ENCODE results near the gene MGME1. TPM values are rescaled to one million over a fixed set of nuclear protein-coding genes. Genes with fewer than 3 reads are reported as not detected.

The MGME1 gene, protein sequence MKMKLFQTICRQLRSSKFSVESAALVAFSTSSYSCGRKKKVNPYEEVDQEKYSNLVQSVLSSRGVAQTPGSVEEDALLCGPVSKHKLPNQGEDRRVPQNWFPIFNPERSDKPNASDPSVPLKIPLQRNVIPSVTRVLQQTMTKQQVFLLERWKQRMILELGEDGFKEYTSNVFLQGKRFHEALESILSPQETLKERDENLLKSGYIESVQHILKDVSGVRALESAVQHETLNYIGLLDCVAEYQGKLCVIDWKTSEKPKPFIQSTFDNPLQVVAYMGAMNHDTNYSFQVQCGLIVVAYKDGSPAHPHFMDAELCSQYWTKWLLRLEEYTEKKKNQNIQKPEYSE
- total RNA-seq, result 19.2 TPM
- 10 to 100 TPM; 10.6 to 18.8 (median 14.3) TPM for polyA plus RNA-seq

DNA sequence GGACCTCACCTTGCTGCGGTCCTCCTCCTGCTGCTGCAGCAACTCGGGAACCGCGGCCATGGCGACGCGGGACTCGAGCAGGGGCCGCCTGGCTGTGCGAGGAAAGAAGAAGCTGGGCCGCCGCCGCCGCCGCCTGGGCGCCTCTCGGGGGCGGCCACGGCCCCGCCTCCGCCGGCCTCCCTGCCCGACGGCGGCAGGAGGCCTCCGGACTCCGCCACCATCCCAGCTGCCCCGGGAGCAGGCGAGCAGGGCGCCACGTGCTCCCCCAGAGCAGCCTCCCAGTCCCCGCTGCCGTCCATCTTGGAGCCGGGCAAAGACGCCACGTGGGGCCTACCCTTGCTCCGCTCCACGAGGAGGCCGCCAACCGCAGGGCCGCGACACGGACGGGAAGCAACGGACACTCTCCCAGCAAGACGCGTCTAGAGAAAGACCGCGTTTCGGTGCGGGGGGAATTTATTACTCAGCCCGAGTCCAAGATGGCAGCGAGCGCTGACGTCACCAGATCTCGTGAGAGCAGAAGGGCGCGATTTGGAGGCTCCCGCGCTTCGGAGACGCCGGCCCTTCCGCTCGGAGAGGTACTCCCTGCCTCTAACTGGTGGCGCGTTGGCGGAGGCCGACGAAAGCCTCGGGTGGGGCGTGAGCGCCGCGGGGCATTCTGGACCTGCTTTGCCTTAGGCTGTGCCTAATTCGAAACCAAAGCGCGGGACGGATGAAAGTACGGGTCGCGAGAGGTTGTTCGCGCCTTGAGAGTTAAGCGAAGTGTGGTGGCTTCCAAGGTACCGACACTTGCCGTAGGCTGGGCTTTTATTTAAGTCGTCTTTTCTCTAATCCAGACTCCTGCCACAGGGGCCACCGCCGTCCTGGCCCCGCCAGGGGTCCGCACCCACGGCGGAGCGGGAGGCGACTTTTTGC is at the start of gene MGME1, which contains the start of gene SNX5:
Gene MGME1, plus strand, starts transcription at position 653 of the 912 bp plus-strand sequence. CDS start 842 bp downstream, outside the sequence.
Gene SNX5, minus strand, starts transcription at position 429 of the 912 bp plus-strand sequence. Its CDS starts 369 bp downstream, at position 60.
- H3K4me3 ChIP-seq (ENCODE audit: low read depth, low read length), result peak within 1 kb of the TSS; percentile 99
- H3K4me3 Mint-ChIP-seq, result peak within 1 kb of the TSS; percentile 94 to 99 (median 98)
- peaks cover 10% of the 10 kb centered on the region for H3K36me3 Mint-ChIP-seq
- H3K27ac ChIP-seq (ENCODE audit: insufficient read depth, low read length, poor library complexity, severe bottlenecking), result peak within 1 kb of the TSS; percentile 94
- H3K27me3 Mint-ChIP-seq, result peaks cover 6% of the 10 kb centered on the region
- peak within 1 kb of the TSS; percentile 96 to 98 (median 97) for H3K27ac Mint-ChIP-seq
- H3K27me3 ChIP-seq (ENCODE audit: control insufficient read depth, insufficient read depth, low read length), result no peaks in the 10 kb centered on the region
- H3K4me1 ChIP-seq (ENCODE audit: control insufficient read depth, insufficient read depth, low read length, poor library complexity, severe bottlenecking), result peaks cover 82% of the 10 kb centered on the region
- no peaks in the 10 kb centered on the region for H3K36me3 ChIP-seq (ENCODE audit: control insufficient read depth, insufficient read depth, low read length)
- H3K9me3 Mint-ChIP-seq, result no peaks in the 10 kb centered on the region
- DNase-seq, result peak; percentile 99 to 100 (median 99)
- peaks cover 42 to 77% (median 67%) of the 10 kb centered on the region in 4 donors for H3K4me1 Mint-ChIP-seq
- ATAC-seq (ENCODE audit: low read depth in 2 of 2), result peak; percentile 94
- H3K9me3 ChIP-seq (ENCODE audit: control insufficient read depth in 2 of 2, low read length in 2 of 2), result no peaks in the 10 kb centered on the region

DNA sequence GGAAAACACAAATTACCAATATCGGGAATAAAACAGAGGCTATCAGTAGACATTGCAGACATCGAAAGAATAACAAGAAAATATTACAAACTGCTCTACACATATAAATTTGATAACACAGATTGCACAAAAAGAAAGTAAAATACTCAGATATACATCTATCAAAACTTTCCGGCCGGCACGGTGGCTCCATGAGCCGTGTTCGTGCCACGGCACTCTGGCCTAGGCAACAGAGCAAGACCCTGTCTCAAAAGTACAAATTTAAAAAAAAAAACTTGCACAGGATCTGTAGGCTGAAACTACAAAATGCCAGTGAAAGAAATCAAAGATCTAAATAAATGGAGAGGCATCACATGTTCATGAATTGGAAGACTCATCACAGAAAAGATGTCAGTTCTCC is 49.7 kb upstream of the MGME1 start:
- peak overlapping the region in 1 of 3 donors; percentile 6 for H3K27ac Mint-ChIP-seq
- Histone ChIP-seq H3K4me3 (ENCODE audit: low read depth, low read length) (no peak overlapping the region), H3K9me3 (ENCODE audit: control insufficient read depth in 2 of 2, low read length in 2 of 2) (no peaks in the 10 kb centered on the region), H3K27ac (ENCODE audit: insufficient read depth, low read length, poor library complexity, severe bottlenecking) (no peak overlapping the region), H3K4me1 (ENCODE audit: control insufficient read depth, insufficient read depth, low read length, poor library complexity, severe bottlenecking) (no peaks in the 10 kb centered on the region), H3K27me3 (ENCODE audit: control insufficient read depth, insufficient read depth, low read length) (no peaks in the 10 kb centered on the region), H3K36me3 (ENCODE audit: control insufficient read depth, insufficient read depth, low read length) (no peaks in the 10 kb centered on the region)
- ATAC-seq (ENCODE audit: low read depth in 2 of 2) (no peak), DNase-seq (no peak)
- no peak overlapping the region for H3K4me3 Mint-ChIP-seq
- H3K27me3 Mint-ChIP-seq, result peaks cover 33% of the 10 kb centered on the region
- peaks cover 0 to 4% (median 0%) of the 10 kb centered on the region in 4 donors for H3K4me1 Mint-ChIP-seq
- H3K9me3 Mint-ChIP-seq, result no peaks in the 10 kb centered on the region
- H3K36me3 Mint-ChIP-seq, result no peaks in the 10 kb centered on the region

DNA sequence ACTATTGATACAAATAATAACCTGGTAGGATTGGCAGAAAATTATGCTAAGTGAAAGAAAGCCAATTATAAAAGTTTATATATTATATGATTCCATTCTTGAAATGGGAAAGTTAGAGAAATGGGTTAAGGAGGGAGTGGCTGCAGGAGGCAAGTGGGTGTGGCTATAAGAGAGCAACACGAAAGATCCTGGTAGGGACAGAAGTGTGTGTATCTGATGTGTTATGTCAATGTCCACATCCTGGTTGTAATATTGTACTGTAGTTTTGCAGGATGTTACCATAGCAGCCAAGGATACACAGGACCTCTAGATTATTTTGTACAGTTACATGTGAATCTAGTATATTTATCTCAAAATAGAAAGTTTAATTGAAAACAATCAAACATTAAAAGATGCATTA is 47.0 kb upstream of the MGME1 start:
- DNase-seq (no peak), ATAC-seq (ENCODE audit: low read depth in 2 of 2) (no peak)
- Histone ChIP-seq H3K36me3 (ENCODE audit: control insufficient read depth, insufficient read depth, low read length) (no peaks in the 10 kb centered on the region), H3K4me3 (ENCODE audit: low read depth, low read length) (no peak overlapping the region), H3K9me3 (ENCODE audit: control insufficient read depth in 2 of 2, low read length in 2 of 2) (no peaks in the 10 kb centered on the region), H3K27me3 (ENCODE audit: control insufficient read depth, insufficient read depth, low read length) (no peaks in the 10 kb centered on the region), H3K4me1 (ENCODE audit: control insufficient read depth, insufficient read depth, low read length, poor library complexity, severe bottlenecking) (no peaks in the 10 kb centered on the region), H3K27ac (ENCODE audit: insufficient read depth, low read length, poor library complexity, severe bottlenecking) (no peak overlapping the region)
- peaks cover 0 to 4% (median 0%) of the 10 kb centered on the region in 4 donors for H3K4me1 Mint-ChIP-seq
- no peak overlapping the region for H3K27ac Mint-ChIP-seq
- peaks cover 17% of the 10 kb centered on the region for H3K27me3 Mint-ChIP-seq
- H3K9me3 Mint-ChIP-seq, result no peaks in the 10 kb centered on the region
- no peaks in the 10 kb centered on the region for H3K36me3 Mint-ChIP-seq
- H3K4me3 Mint-ChIP-seq, result no peak overlapping the region

DNA sequence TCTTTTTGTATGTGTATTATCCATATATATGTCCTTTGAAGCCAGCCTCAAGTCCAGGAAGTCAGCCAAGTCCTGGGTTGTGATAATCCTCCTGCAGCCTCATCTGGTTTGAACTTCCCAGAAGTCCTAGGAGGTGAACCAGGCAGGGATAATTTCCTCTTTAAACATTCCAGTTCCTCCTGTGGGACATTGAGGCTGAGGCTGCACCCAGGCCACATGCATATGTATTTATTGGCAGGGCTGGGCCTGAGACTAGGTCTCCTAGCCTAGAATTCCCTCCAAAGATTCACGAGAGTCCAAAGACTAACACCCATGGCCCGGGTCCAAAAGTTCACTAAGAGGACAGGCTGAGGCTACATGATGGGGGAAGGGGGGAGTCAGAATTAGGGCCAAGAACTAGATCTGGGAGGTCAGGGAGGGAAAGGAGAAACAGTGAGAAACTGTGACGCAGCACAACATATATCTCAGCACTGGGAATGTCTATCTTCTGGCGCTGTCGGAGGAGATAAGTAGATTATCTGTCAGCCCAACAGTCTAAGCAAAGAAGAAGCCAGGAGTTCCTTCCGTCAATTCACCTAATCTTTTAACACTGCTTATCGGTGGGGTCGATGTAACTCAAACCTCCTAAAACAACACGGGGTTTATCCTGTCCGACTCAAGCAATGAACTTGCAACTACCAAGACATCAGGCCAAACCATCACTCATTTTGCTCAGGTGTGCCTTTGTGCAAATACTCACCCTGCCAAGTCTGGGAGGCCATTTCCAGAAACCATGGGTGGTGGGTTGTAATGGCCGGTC is 43.5 kb upstream of the MGME1 start:
- ATAC-seq (ENCODE audit: low read depth in 2 of 2) (no peak), DNase-seq (no peak)
- Histone ChIP-seq H3K9me3 (ENCODE audit: control insufficient read depth in 2 of 2, low read length in 2 of 2) (no peaks in the 10 kb centered on the region), H3K36me3 (ENCODE audit: control insufficient read depth, insufficient read depth, low read length) (no peaks in the 10 kb centered on the region), H3K4me3 (ENCODE audit: low read depth, low read length) (no peak overlapping the region), H3K4me1 (ENCODE audit: control insufficient read depth, insufficient read depth, low read length, poor library complexity, severe bottlenecking) (no peaks in the 10 kb centered on the region), H3K27ac (ENCODE audit: insufficient read depth, low read length, poor library complexity, severe bottlenecking) (no peak overlapping the region), H3K27me3 (ENCODE audit: control insufficient read depth, insufficient read depth, low read length) (no peaks in the 10 kb centered on the region)
- peaks cover 13% of the 10 kb centered on the region for H3K27me3 Mint-ChIP-seq
- H3K9me3 Mint-ChIP-seq, result no peaks in the 10 kb centered on the region
- peak overlapping the region in 1 of 3 donors; percentile 1 for H3K27ac Mint-ChIP-seq
- H3K4me3 Mint-ChIP-seq, result no peak overlapping the region
- H3K36me3 Mint-ChIP-seq, result no peaks in the 10 kb centered on the region
- no peaks in the 10 kb centered on the region for H3K4me1 Mint-ChIP-seq

DNA sequence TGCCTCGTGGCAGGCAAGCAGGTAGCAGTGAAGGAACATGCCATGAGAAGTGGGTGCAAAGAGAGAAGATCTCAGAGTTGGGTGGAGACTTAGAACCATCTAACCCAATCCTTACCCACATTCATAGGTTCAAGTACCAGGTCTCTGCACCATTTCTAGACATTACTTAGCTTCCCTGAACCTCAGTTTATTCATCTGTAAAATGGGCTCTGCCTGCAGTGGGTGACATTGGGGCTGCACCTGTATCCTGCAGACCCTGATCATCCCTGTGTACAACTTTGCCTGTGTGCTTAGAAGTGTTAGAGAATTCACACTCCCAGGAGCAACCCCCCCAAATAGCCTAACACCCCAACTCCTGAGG is 42.9 kb upstream of the MGME1 start:
- H3K4me3 ChIP-seq (ENCODE audit: low read depth, low read length), result no peak overlapping the region
- Mint-ChIP-seq H3K27me3 (peaks cover 13% of the 10 kb centered on the region), H3K4me1 (no peaks in the 10 kb centered on the region), H3K4me3 (no peak overlapping the region), H3K36me3 (no peaks in the 10 kb centered on the region), H3K27ac (no peak overlapping the region), H3K9me3 (no peaks in the 10 kb centered on the region)
- ATAC-seq (ENCODE audit: low read depth in 2 of 2) (no peak), DNase-seq (no peak)
- no peaks in the 10 kb centered on the region for H3K27me3 ChIP-seq (ENCODE audit: control insufficient read depth, insufficient read depth, low read length)
- no peaks in the 10 kb centered on the region for H3K9me3 ChIP-seq (ENCODE audit: control insufficient read depth in 2 of 2, low read length in 2 of 2)
- H3K27ac ChIP-seq (ENCODE audit: insufficient read depth, low read length, poor library complexity, severe bottlenecking), result no peak overlapping the region
- no peaks in the 10 kb centered on the region for H3K4me1 ChIP-seq (ENCODE audit: control insufficient read depth, insufficient read depth, low read length, poor library complexity, severe bottlenecking)
- no peaks in the 10 kb centered on the region for H3K36me3 ChIP-seq (ENCODE audit: control insufficient read depth, insufficient read depth, low read length)

DNA sequence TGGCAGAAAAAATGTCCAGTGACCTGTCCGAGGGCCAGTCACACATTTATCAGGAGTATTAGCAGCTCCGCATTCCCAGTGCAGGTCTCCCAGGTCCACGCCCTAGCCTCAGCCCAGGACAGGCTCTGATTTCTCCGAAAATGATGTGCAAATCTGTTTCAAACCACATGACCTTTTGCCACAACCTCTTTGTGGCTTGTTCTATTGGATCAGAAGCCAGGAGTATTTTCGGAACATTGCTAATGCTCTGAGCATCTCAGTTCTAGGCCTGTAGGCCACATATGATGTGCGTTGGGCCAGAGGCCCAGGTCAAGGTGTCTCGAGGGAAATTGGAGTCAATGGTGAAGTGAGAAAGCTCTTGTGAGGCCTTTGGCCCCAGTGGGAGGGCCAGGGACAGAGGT is 40.6 kb upstream of the MGME1 start:
- no peaks in the 10 kb centered on the region for H3K36me3 Mint-ChIP-seq
- Histone ChIP-seq H3K4me1 (ENCODE audit: control insufficient read depth, insufficient read depth, low read length, poor library complexity, severe bottlenecking) (no peaks in the 10 kb centered on the region), H3K9me3 (ENCODE audit: control insufficient read depth in 2 of 2, low read length in 2 of 2) (no peaks in the 10 kb centered on the region), H3K27ac (ENCODE audit: insufficient read depth, low read length, poor library complexity, severe bottlenecking) (no peak overlapping the region), H3K36me3 (ENCODE audit: control insufficient read depth, insufficient read depth, low read length) (no peaks in the 10 kb centered on the region), H3K4me3 (ENCODE audit: low read depth, low read length) (no peak overlapping the region), H3K27me3 (ENCODE audit: control insufficient read depth, insufficient read depth, low read length) (no peaks in the 10 kb centered on the region)
- ATAC-seq (ENCODE audit: low read depth in 2 of 2) (no peak), DNase-seq (no peak)
- no peak overlapping the region for H3K27ac Mint-ChIP-seq
- no peak overlapping the region for H3K4me3 Mint-ChIP-seq
- H3K4me1 Mint-ChIP-seq, result no peaks in the 10 kb centered on the region
- peaks cover 0 to 2% (median 0%) of the 10 kb centered on the region in 7 donors for H3K9me3 Mint-ChIP-seq
- H3K27me3 Mint-ChIP-seq, result peaks cover 13% of the 10 kb centered on the region

DNA sequence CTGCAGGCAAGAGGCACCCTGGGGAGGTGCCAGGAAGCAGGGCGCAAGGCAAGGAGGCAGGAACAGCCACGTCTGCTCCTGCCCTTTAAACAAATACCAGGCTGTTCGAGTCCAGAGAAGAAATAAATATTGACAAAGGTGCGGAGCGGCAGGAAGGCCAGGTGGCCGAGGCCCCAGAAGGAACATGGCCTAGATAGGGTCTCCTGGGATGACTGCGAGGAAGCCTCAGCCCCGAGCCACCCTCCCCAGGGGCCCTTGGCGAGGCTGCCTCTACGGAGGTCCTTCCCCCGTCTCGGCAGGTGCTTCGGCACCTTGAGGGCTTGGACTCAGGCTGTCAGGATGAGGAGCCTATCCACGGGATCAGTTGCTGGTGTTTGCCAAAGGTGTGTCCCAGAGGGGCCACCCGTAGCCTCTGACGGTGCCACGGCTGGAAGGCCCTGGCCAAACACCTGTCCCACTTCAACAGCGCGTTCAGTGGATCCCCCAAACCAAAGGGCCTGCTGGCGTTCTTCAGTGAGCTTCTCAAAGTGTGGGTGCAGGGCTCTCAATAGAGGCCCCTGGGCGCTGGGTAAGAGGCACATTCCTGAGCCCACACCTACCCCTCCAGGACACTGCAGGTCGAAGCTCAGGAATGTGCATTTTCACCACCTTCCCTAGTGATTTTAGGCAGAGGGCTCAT is 40.0 kb upstream of the MGME1 start:
- no peaks in the 10 kb centered on the region for H3K27me3 ChIP-seq (ENCODE audit: control insufficient read depth, insufficient read depth, low read length)
- Mint-ChIP-seq H3K27me3 (peaks cover 9% of the 10 kb centered on the region), H3K4me3 (no peak overlapping the region), H3K9me3 (peaks cover 0 to 2% (median 0%) of the 10 kb centered on the region in 7 donors), H3K27ac (no peak overlapping the region), H3K4me1 (no peaks in the 10 kb centered on the region), H3K36me3 (no peaks in the 10 kb centered on the region)
- DNase-seq, result no peak
- H3K27ac ChIP-seq (ENCODE audit: insufficient read depth, low read length, poor library complexity, severe bottlenecking), result no peak overlapping the region
- H3K4me3 ChIP-seq (ENCODE audit: low read depth, low read length), result no peak overlapping the region
- no peaks in the 10 kb centered on the region for H3K36me3 ChIP-seq (ENCODE audit: control insufficient read depth, insufficient read depth, low read length)
- ATAC-seq (ENCODE audit: low read depth in 2 of 2), result no peak
- H3K9me3 ChIP-seq (ENCODE audit: control insufficient read depth in 2 of 2, low read length in 2 of 2), result no peaks in the 10 kb centered on the region
- H3K4me1 ChIP-seq (ENCODE audit: control insufficient read depth, insufficient read depth, low read length, poor library complexity, severe bottlenecking), result no peaks in the 10 kb centered on the region

Measured in CD4-positive, CD25-positive, alpha-beta regulatory T cell (primary cell).